Raji (cell line): Measurements from ENCODE around the gene SMIM41.
A peak's percentile ranks its signal among the peaks of the same experiment; 100 is the strongest.

Experiments used
- POLR2A ChIP-seq: IDR thresholded peaks from 2 replicates; pipeline ENCODE4 v1.6.1; 2011; ENCODE audit warnings: low read depth, low read length, control low read depth; ENCODE audit not compliant: insufficient read depth

The SMIM41 gene

DNA sequence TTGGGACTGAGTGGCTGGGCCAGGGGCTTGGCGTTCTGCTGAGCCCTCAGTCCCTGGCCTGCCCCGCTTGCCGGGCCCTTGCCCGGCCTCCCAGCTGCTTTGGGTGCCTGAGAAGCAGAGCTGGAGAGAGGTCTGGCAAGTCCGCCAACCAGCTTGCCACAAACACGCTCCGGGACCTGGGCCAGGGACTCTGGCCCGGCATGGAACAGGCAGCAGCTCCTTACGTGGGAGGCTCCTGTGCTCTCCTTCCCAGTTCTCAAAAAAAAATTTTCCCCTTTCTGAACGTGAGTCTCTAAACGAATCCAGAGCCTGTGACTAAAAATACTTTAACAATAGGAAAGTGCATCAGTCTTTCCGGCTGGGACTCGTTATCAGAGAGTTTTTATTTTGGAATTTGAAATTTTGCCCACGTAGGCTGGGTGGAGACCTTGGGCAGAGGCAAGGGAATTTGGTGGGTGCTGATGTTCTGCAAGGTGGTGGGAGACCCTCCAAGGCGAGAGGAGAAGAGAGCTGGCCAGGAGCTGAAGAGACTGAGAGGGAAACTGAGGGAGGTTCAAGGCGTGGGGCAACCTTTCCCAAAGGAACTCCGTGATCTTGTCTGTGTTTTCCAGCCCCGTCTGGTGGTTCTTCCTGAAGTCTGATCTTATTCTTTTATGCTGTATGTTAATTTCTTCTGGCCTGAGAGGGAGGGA lies 35.1 kb upstream of the SMIM41 start:
- TF ChIP-seq POLR2A = no peak

- TF ChIP-seq POLR2A = no peak
Observed at GRCh38 chr12:52045794-52046199, 33.7 kb upstream of the SMIM41 start.

GRCh38 chr12:52046859-52047258 lies 32.6 kb upstream of the SMIM41 start:
- TF ChIP-seq POLR2A = no peak

DNA sequence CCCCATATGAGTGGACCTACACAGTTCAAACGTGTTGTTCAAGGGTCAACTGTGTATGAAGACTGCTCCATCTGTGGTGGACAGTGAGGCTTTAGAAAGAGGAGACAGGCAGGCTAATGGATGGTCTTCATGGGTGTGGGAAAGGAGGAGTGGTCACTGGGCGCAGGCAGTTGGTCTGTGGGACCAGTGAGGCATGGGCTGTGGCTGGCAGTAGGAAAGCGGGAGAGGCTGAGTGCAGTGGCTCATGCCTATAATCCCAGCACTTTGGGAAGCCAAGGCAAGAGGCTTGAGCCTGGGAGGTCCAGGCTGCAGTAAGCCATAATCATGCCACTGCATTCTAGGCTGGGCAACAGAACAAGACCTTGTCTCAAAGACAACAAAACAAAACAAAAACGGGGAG lies 30.2 kb upstream of the SMIM41 start:
- no peak for TF ChIP-seq POLR2A

DNA sequence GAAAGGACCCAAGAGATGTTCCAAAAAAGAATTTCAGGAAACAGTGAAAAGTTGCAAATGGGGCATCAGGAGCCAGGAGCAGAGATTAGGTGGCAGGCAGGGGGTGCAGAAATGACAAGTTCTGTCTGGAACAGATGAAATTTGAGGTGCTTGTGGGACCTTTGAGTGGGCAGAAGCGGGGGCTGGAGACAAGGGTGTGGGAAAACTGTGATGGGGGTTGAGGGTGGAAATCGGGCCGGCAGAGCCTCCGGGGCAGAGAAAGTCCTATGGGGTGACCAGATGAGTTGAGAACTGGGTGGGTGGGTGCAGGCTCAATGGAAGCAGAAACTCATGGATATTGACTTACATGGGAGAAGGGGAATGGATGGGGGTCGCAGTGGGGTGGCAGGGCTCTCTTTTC lies 29.8 kb upstream of the SMIM41 start:
- no peak for TF ChIP-seq POLR2A

- TF ChIP-seq POLR2A = no peak
Observed at GRCh38 chr12:52050116-52050757, 29.3 kb upstream of the SMIM41 start.

- TF ChIP-seq POLR2A = peak; percentile 84
Observed at GRCh38 chr12:52050758-52051541, 28.6 kb upstream of the SMIM41 start, which contains the start of gene NR4A1. Gene NR4A1, plus strand, starts transcription at chr12:52051442. Its CDS starts 2,887 bp downstream, at chr12:52054329.

- TF ChIP-seq POLR2A = no peak
Observed at GRCh38 chr12:52052468-52053186, 26.9 kb upstream of the SMIM41 start.

DNA sequence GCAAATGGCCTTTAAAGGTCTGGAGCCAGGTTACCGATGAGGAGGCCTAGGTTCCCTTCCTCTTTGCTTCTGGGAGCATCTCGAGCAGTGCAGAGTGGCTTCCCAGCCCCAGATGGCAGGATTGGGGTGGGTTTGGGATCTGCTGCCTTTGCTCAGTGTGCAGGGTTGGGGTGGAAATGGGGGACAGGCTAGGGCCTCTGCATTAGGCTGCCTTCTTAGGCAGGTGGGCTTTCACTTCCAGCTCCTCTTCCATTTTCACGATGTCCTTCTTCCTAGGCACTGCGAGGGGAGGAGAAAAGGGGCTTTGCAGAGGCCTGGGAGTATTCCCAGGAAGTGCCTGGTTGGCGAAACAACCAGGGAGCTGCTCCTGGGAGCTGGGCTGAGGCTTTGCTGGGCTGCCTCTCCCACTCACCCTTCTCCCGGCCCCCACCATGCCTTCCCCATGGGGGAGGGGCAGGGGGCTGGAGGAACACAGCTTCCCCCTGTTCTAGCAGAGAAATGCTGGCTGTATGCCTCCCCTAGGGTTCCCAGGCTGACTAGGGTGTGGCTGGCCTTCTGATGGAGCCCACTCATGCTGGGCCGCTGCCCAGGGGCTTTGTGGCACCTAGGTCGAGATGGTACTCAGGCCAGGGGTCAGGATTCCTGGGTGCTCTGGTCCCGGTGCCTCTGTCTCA lies 25.8 kb upstream of the SMIM41 start:
- TF ChIP-seq POLR2A = no peak

DNA sequence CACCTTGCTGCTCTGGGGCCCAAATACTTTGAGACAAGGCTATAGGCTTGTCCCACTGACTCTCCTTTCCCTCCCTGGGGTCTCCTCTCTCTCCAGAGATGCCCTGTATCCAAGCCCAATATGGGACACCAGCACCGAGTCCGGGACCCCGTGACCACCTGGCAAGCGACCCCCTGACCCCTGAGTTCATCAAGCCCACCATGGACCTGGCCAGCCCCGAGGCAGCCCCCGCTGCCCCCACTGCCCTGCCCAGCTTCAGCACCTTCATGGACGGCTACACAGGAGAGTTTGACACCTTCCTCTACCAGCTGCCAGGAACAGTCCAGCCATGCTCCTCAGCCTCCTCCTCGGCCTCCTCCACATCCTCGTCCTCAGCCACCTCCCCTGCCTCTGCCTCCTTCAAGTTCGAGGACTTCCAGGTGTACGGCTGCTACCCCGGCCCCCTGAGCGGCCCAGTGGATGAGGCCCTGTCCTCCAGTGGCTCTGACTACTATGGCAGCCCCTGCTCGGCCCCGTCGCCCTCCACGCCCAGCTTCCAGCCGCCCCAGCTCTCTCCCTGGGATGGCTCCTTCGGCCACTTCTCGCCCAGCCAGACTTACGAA lies 25.2 kb upstream of the SMIM41 start:
- TF ChIP-seq POLR2A = no peak

DNA sequence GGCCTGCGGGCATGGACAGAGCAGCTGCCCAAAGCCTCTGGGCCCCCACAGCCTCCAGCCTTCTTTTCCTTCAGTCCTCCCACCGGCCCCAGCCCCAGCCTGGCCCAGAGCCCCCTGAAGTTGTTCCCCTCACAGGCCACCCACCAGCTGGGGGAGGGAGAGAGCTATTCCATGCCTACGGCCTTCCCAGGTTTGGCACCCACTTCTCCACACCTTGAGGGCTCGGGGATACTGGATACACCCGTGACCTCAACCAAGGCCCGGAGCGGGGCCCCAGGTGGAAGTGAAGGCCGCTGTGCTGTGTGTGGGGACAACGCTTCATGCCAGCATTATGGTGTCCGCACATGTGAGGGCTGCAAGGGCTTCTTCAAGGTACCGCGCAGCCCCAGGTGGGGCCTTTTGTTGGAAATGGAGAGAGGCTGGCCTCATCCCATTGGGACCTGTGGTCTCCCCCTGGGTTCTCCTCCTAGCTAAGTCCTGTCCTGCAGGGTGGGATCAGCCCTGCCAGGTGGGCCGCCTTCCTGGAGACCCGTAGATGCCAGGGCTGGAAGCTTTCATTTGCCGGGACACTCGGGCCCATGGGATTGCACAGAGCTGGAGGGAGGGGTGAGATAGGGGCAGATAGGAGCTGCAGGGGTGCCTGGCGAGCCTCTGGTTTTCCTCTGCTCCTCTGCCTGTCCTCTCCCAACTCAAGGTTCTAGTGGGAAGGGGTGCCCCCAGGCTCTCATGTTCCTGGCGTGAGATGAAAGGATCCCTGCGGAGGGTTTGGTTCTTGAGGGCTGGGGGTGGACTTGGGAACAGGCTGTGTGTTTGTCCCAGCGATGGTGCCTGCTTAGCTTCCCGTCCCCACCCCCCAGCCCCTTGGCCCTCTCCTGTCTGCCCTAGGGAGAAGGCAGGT lies 24.4 kb upstream of the SMIM41 start:
- TF ChIP-seq POLR2A = no peak

GRCh38 chr12:52055731-52056711 lies 23.5 kb upstream of the SMIM41 start:
- no peak for TF ChIP-seq POLR2A
